LNCAP (cell line): ENCODE results near the gene EXOC2.

Source experiments
- TF ChIP-seq, protein P1 (sequence below): fragments of 450-650 bp; IDR thresholded peaks from 2 replicates; pipeline ENCODE4 v1.5.1; 2017; ENCODE audit warnings: mild to moderate bottlenecking

EXOC2 gene

DNA sequence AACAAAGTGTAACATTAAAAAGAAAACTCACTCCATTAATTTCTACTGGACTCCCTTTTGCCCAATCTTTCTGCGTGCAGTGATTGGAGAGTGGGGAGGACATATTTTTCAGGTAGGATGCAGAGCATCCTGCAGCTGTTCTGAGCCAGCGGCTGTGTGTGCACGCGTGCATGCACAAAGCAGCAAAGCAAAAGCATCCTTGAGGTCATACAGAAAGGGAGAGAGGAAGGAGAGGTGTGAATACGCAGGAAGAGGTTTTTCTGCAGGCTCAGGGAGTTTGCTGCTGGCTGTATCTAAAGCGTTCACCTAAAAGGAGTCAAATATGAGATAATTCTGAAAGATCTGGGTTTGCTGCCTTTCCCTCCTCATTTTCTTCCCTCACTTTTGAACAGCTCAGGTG is 144.4 kb downstream of the EXOC2 start:
- TF ChIP-seq, protein P1, sequence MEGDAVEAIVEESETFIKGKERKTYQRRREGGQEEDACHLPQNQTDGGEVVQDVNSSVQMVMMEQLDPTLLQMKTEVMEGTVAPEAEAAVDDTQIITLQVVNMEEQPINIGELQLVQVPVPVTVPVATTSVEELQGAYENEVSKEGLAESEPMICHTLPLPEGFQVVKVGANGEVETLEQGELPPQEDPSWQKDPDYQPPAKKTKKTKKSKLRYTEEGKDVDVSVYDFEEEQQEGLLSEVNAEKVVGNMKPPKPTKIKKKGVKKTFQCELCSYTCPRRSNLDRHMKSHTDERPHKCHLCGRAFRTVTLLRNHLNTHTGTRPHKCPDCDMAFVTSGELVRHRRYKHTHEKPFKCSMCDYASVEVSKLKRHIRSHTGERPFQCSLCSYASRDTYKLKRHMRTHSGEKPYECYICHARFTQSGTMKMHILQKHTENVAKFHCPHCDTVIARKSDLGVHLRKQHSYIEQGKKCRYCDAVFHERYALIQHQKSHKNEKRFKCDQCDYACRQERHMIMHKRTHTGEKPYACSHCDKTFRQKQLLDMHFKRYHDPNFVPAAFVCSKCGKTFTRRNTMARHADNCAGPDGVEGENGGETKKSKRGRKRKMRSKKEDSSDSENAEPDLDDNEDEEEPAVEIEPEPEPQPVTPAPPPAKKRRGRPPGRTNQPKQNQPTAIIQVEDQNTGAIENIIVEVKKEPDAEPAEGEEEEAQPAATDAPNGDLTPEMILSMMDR: no peak

DNA sequence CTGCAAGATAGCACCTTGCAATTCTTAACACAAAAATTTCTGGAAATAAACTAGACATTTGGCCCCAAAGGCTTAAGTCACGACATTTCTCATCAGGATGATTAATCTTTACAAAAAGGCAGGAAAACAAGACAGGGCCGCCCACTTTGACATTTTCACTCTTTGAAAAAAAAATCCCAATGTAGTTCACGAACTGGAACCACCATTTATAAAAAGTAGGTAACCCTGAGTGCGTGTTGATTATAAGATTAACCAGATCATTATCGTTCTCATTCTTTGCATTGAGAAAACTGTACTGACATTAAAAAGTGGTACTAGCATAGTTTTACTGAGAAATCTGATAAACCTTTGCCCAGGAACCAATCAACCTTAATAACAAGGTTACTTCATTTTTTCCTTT is 144.8 kb downstream of the EXOC2 start:
- TF ChIP-seq, protein P1: no peak

DNA sequence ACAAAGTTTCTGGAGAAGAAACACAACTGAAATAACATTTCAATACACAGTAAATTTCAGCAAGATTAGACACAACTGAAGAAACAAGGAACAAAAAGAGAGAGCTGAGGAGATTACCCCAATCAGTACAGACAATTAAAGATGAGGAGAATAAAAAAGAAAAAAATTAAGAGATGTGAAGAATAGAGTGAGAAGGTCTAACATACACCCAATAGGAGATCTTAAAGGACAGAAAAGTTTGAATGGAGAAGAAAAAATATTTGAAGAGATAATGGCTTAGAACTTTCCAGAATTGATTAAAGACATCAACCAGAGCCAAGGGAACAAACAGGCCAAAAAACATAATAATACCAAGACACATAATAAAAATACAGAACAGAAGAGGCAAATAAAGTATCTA is 152.4 kb downstream of the EXOC2 start:
- TF ChIP-seq, protein P1: no peak

DNA sequence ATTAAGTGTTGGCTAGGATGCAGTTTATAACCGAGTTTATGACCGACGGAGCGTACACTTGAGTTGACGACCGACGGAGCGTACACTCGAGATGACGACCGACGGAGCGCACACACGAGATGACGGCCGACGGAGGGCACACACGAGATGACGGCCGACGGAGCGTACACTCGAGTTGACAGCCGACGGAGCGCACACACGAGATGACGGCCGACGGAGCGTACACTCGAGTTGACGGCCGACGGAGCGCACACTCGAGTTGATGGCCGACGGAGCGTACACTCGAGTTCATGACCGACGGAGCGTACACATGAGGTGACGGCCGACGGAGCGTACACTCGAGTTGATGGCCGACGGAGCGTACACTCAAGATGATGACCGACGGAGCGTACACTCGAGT is 155.8 kb downstream of the EXOC2 start:
- TF ChIP-seq, protein P1: no peak

DNA sequence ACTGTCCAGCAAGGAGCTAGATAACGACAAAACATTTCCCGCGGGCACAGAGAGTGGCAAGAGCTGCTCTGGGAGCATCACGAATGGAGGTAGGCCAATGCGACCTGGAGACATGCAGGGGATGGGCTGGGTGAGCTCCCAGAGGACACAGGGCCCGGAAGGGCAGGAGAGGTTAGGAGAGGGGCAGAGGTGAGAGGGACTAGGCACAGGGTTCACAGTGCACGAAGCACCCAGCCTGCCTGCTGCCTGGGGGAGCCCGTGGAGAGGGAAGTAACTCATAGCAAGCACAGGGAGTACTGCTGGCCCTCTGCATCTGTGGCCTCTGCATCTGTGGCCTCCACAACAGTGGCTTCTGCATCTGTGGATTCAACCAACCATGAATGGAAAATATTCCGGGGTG is 162.5 kb downstream of the EXOC2 start:
- TF ChIP-seq, protein P1: no peak

DNA sequence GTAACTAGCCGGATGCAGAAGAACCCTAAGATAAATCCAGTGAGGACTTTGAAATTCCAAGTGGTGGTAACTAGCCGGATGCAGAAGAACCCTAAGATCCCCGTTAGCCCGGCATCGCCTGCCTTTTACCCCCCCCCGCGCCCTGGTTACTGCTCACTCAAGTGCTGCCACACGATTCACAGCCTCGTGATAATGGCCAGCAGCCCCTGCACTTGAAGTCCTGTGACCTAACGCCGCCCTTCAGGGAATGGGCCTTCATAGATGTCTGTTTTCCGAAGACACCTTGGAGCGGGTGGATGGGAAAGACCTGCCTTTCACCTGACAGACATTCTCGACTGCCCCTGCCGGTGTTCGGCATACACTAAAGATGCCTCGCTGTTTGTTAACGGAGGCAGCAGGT is 163.9 kb downstream of the EXOC2 start:
- TF ChIP-seq, protein P1: no peak

DNA sequence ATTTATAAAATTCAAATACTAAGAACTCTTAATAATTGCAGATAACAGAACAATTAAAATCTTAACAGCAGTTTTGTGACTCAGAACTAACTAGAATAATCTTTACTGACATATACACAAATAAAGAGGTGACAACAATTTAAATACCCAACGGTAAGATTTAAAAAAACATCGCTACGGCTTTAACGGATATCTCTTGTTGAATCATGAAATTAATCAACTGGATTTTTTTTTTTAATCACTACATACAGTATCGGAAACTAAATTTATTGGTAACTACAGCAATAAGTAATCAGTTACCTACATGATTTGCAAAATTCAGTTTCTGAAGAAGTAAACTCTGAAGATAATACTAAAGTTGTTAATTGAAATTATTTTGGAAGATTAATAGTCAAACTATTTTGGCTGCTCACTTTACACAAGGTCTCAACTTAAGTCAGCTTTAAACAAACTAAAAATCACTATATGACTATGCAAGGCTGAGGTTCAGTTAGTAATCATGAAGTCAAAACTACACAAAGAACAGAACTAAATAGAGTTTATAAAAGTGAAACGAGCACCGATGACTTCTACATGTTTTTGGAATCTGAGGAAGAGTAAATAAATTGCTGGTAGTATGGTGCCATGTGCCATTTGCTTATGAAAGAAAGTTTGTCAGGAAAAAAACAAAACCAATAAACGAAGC is 164.8 kb downstream of the EXOC2 start:
- TF ChIP-seq, protein P1: no peak

DNA sequence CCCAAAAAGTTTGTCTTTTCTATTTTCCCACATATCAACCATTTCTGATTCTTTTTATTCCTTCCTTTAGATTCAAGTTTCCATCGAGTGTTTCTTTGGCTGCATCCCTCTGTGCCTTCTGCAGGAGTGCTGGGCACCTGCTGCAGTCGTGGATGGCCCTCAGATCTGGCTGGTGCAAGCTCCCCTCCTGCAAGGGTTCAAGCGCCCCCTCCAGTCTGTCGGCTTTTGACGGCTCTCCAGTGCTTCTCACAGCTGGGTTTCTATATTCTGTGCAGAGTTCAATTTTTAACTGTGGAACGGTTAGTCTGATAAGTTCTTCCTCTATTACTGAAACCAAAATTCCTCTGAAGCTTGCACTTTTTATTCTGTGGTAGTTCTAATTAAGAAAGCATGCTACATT is 168.1 kb downstream of the EXOC2 start:
- TF ChIP-seq, protein P1: no peak
